OCI-LY3 (cell line): Measurements from ENCODE around the gene TULP4.

Experiments used
- H2AFZ ChIP-seq: fragments of 200-600, 300-600 bp; shearing (Covaris generic); 2 replicates; pipeline ENCODE4 v1.6.0; 2014; ENCODE audit warnings: antibody characterized with exemption, low read depth, low read length
- H3K27ac ChIP-seq: fragments of 200-600, 300-600 bp; sonication (generic); 2 replicates; pipeline ENCODE4 v1.5.1; 2014; ENCODE audit warnings: mild to moderate bottlenecking, low read length, moderate library complexity, mixed read lengths
- H3K27me3 ChIP-seq: fragments of 200-600, 300-600 bp; sonication (generic); 2 replicates; pipeline ENCODE4 v1.6.1; 2014; ENCODE audit warnings: low read depth, low read length, mixed read lengths
- H3K36me3 ChIP-seq: fragments of 200-600, 300-600 bp; sonication (generic); replicated peaks from 2 replicates; pipeline ENCODE3; 2014; ENCODE audit warnings: low read depth, low read length, mixed read lengths
- H3K4me1 ChIP-seq: fragments of 300-600, 200-600 bp; sonication (generic); 2 replicates; pipeline ENCODE4 v1.6.1; 2014; ENCODE audit warnings: low read length, mixed read lengths
- H3K4me2 ChIP-seq: fragments of 200-600, 300-600 bp; sonication (generic); 2 replicates; pipeline ENCODE4 v1.6.1; 2014; ENCODE audit warnings: low read length, mixed read lengths
- H3K4me3 ChIP-seq: fragments of 300-600, 200-600 bp; sonication (generic); 2 replicates; pipeline ENCODE4 v1.5.1; 2014; ENCODE audit warnings: antibody characterized with exemption, mild to moderate bottlenecking, low read length, moderate library complexity
- H3K79me2 ChIP-seq: fragments of 300-600, 200-600 bp; shearing (Covaris generic); 2 replicates; pipeline ENCODE4 v1.6.1; 2014; ENCODE audit warnings: mild to moderate bottlenecking, low read length, mixed read lengths
- H3K9ac ChIP-seq: fragments of 300-600, 200-600 bp; shearing (Covaris generic); 2 replicates; pipeline ENCODE4 v1.6.0; 2014; ENCODE audit warnings: mild to moderate bottlenecking, low read length, moderate library complexity
- H3K9me3 ChIP-seq: fragments of 200-600, 300-600 bp; shearing (Covaris generic); 2 replicates; pipeline ENCODE4 v1.6.1; 2014; ENCODE audit warnings: low read length, mixed read lengths; ENCODE audit not compliant: insufficient read depth
- H4K20me1 ChIP-seq: fragments of 200-600, 300-600 bp; sonication (generic); 2 replicates; pipeline ENCODE4 v1.6.1; 2016; ENCODE audit warnings: low read length, mixed read lengths; ENCODE audit not compliant: insufficient read depth
- CTCF ChIP-seq: fragments of 200-600, 300-600 bp; sonication (generic); IDR thresholded peaks from 2 replicates; pipeline ENCODE4 v1.5.1; 2014; ENCODE audit warnings: antibody characterized with exemption, low read length, low read depth
- EZH2phosphoT487 ChIP-seq: fragments of 200-600 bp; shearing (Covaris generic); IDR thresholded peaks from 2 replicates; pipeline ENCODE4 v1.6.1; 2018; ENCODE audit warnings: antibody characterized with exemption, mixed run types, low read depth

TULP4 gene

DNA sequence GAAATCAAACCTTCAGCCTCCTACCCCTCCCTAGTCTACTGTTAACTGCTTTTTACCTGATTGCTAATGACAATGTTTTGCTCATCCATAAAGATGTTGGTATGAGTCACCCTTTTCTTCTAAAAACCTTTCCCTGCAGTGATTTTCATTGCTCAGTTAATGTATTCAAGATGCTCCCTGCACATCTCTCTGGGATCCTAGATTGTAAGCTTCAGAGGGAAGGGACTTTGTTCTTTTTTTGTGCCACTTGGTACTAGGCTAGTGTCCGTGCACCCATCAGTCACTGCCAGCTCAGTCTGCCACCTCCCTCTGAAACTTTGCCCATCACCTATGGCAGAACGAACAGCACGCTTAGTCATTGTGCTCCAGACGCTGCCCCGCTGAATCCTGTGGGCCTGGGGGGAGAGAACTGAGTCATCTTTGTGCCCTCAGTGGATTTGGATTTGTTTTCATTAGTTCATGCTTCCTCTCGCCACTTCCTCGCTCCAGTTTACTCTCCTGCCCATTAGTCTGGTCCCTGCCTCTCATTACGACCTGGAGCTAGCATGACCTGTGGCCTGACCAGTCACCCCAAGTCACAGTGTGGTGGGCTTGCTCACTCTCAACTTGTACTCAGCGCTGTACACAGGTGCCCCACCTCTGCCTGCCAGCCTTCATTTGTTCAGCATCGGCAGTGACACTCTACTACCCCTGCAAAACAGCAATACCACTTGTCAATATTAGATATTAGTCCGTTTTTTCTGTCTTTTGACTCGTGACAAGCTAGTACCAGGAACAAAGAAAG lies 169.6 kb downstream of the TULP4 start:
- no peak overlapping the region for H3K4me2 ChIP-seq
- no peaks in the 10 kb centered on the region for H3K27me3 ChIP-seq
- no peak overlapping the region for H3K27ac ChIP-seq

GRCh38 chr6:158485431-158485830 lies 173.2 kb downstream of the TULP4 start:
- Histone ChIP-seq H3K79me2 (no peaks in the 10 kb centered on the region), H4K20me1 (no peaks in the 10 kb centered on the region), H2AFZ (no peak overlapping the region), H3K4me1 (peaks cover 11% of the 10 kb centered on the region), H3K9ac (no peak overlapping the region), H3K27me3 (no peaks in the 10 kb centered on the region), H3K4me3 (no peak overlapping the region), H3K36me3 (peaks cover 2% of the 10 kb centered on the region), H3K27ac (no peak overlapping the region), H3K9me3 (no peaks in the 10 kb centered on the region), H3K4me2 (no peak overlapping the region)
- TF ChIP-seq CTCF: no peak
- no peak for TF ChIP-seq EZH2phosphoT487

More for the DNA sequence above, 169.6 kb downstream of the TULP4 start:
- H2AFZ ChIP-seq: no peak overlapping the region
- H4K20me1 ChIP-seq: no peaks in the 10 kb centered on the region
- no peaks in the 10 kb centered on the region for H3K79me2 ChIP-seq
- TF ChIP-seq EZH2phosphoT487: no peak
- no peak for TF ChIP-seq CTCF
- no peak overlapping the region for H3K9ac ChIP-seq
- H3K4me1 ChIP-seq: peaks cover 18% of the 10 kb centered on the region
- H3K9me3 ChIP-seq: no peaks in the 10 kb centered on the region
- H3K36me3 ChIP-seq: peaks cover 5% of the 10 kb centered on the region
- no peak overlapping the region for H3K4me3 ChIP-seq

GRCh38 chr6:158487495-158487894 lies 175.2 kb downstream of the TULP4 start:
- H3K9ac ChIP-seq: no peak overlapping the region
- H3K36me3 ChIP-seq: no peaks in the 10 kb centered on the region
- no peak overlapping the region for H3K27ac ChIP-seq
- no peaks in the 10 kb centered on the region for H4K20me1 ChIP-seq
- no peak overlapping the region for H3K4me2 ChIP-seq
- no peaks in the 10 kb centered on the region for H3K79me2 ChIP-seq
- H2AFZ ChIP-seq: no peak overlapping the region
- H3K4me1 ChIP-seq: no peaks in the 10 kb centered on the region
- TF ChIP-seq CTCF: no peak
- H3K4me3 ChIP-seq: no peak overlapping the region
- no peaks in the 10 kb centered on the region for H3K9me3 ChIP-seq
- no peaks in the 10 kb centered on the region for H3K27me3 ChIP-seq

GRCh38 chr6:158488065-158488464 lies 175.8 kb downstream of the TULP4 start:
- Histone ChIP-seq H3K4me2 (no peak overlapping the region), H3K27ac (no peak overlapping the region)

More at GRCh38 chr6:158488065-158488464, 175.8 kb downstream of the TULP4 start:
- TF ChIP-seq EZH2phosphoT487 (no peak), CTCF (no peak)
- Histone ChIP-seq H3K4me3 (no peak overlapping the region), H3K36me3 (no peaks in the 10 kb centered on the region), H3K79me2 (no peaks in the 10 kb centered on the region), H3K4me1 (no peaks in the 10 kb centered on the region), H2AFZ (no peak overlapping the region), H3K27me3 (no peaks in the 10 kb centered on the region), H3K9me3 (no peaks in the 10 kb centered on the region), H3K9ac (no peak overlapping the region), H4K20me1 (no peaks in the 10 kb centered on the region)
